VCaP (cell line): ENCODE data around the gene CTDSPL.
A peak's percentile ranks its signal among the peaks of the same experiment; 100 is the strongest.

ENCODE experiments used
- H3K27ac ChIP-seq: fragments of 450-650 bp; 2 replicates; pipeline ENCODE4 v1.5.1; 2017
- CTCF ChIP-seq: fragments of 450-650 bp; conservative IDR thresholded peaks from 2 replicates; pipeline ENCODE4 v1.5.1; 2017; ENCODE audit warnings: mild to moderate bottlenecking, moderate library complexity

CTDSPL gene

GRCh38 chr3:37926611-37927010, 64.9 kb downstream of the CTDSPL start:
- TF ChIP-seq CTCF, result no peak
- no peak overlapping the region for H3K27ac ChIP-seq

DNA sequence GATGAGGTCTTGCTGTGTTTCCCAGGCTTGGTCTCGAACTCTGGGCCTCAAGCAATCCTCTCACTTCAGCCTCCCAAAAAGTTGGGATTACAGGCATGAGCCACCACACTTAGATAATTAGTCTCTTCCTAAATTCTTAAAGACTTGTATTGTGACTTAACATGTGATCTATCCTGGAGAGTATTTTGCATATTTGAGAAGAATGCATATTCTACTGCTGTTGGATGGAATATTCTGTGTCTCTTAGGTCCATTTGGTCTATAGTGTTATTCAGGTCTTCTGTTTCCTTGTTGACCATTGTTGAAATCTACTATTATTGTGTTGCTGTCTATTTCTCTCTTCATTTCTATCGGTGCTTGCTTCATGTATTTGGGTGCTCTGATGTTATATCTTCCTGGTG, 68.8 kb downstream of the CTDSPL start:
- TF ChIP-seq CTCF, result no peak

DNA sequence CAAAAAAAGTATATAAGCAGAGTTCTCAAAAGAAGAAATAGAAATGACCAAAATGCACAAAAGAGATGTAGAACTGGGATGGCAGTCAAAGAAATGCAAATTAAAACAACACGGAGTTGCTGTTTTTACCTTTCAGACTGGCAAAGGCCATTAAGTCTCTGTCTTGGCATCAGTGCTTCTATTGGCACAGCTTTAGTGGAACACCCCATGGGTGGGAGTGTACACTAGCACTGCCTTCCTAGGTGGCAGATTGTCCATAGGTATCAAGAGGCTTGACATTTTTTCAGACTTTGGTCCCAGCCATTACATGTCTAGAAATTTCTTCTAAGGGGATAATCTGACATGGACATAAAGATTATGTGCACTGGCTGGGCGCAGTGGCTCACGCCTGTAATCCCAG, 70.8 kb downstream of the CTDSPL start:
- no peak for TF ChIP-seq CTCF
- H3K27ac ChIP-seq, result peak overlapping the region; percentile 94

More for the DNA sequence above, 68.8 kb downstream of the CTDSPL start:
- H3K27ac ChIP-seq, result peak overlapping the region; percentile 94

DNA sequence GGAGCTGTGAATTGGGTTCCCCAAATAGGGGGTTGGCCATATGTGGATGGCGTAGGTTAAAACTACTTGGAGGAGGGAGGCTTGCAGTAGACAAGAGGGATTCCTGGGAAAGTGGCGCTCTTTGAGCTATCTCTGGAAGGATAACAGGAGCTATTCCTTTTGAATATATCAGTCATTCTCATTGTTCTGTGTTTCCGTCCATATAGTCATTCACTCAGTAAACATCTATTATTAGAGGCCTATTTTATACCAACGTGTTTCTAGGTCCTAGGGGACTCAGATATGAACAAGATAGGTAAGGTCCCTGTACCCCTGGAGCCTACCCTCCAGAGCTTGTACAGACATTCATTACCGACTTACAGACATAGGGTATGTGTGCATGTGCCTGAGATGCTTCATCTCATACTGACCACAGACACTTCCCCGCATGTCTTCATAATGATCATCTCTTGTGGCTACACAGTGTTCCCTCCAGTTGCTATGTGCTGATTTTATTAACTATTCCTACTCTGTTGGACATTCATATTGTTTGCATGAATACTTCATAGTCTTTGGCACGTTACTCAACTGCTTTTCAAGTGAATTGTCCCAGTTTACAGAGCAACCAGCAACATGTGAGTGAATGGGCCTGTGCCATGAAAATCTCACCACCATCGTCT, 73.1 kb downstream of the CTDSPL start:
- peak overlapping the region; percentile 94 for H3K27ac ChIP-seq
- no peak for TF ChIP-seq CTCF

GRCh38 chr3:37935290-37935668, 73.6 kb downstream of the CTDSPL start:
- no peak for TF ChIP-seq CTCF
- H3K27ac ChIP-seq, result peak overlapping the region; percentile 94

GRCh38 chr3:37935756-37936666, 74.3 kb downstream of the CTDSPL start:
- peak overlapping the region; percentile 94 for H3K27ac ChIP-seq

More at GRCh38 chr3:37935756-37936666, 74.3 kb downstream of the CTDSPL start:
- TF ChIP-seq CTCF, result no peak
